ENCODE measurements around the gene CCRL2.

Gene CCRL2

DNA sequence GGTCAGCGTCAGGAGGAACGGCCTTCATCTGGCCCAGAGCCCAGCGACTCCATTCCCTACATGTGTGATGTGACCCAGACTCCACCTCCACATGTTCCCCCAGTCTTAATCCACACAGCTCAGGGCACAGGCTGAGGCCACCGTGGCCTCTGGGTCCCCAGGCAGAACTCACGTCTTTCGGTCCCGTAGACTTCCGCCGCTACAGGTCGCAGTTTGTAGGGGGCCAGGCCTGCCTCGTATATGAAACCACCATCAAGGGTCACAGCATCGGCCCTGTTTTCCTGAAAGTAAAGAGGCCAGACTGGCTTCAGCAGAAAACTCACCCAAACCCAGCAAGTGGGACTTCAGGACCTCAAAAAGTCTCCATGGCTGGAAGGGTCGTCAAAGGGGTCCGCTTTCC lies 49.1 kb downstream of the CCRL2 start:
- no peak for DNase-seq (ENCODE audit: low read depth, low spot score)
